ENCODE results near the gene NUP42.
"Not testable (repeated sequence)": the region's sequence is repeated elsewhere in the genome, so short reads cannot be mapped to it uniquely, and the experiment has no call there.

Gene NUP42

GRCh38 chr7:23204241-23204640 lies 22.4 kb downstream of the NUP42 start:
- no peak for DNase-seq (ENCODE audit: low spot score)

GRCh38 chr7:23205577-23205908 lies 23.7 kb downstream of the NUP42 start:
- no peak for DNase-seq (ENCODE audit: low spot score)

DNA sequence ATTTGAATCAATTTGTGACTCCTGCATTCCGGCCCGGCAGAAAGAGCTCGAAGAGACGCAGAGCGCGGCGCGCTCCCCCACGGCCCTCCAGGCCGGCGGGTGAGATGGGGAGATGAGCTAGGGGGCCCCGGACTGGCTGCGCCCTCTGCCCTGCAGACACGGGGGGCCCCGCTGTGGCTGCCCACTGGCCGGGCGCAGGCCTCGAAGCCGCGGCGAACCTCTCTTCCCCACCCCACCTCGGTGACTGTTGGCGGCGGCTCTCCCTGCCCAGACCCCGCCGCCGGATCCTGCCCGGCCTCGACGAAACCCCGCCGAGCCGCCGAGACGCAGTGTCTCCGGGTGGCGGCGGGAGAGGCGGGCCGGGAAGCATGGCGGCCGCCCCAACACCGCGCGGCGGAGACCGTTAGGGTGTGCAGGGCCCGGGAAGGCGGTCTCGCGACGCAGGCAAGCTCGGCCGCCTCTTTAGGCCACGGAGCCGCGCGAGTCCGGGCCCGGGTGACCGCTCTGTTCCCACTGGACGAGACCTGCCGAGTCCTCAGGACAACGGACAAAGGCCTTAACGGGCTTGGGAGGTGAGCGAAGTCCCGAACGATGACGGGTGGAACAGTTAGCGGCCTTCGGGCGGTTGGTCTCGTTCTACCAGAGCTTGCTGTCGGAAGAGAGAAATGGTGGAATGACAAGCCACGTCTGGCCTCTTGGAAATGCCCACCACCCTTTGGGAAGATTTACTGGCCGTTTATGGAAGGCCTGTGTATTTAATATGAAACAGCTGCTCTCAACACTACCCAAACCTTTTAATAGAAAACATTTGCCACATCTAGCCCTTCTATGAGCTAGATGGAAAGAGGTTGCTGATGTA lies 24.3 kb downstream of the NUP42 start:
- no peak for DNase-seq (ENCODE audit: low spot score)

DNA sequence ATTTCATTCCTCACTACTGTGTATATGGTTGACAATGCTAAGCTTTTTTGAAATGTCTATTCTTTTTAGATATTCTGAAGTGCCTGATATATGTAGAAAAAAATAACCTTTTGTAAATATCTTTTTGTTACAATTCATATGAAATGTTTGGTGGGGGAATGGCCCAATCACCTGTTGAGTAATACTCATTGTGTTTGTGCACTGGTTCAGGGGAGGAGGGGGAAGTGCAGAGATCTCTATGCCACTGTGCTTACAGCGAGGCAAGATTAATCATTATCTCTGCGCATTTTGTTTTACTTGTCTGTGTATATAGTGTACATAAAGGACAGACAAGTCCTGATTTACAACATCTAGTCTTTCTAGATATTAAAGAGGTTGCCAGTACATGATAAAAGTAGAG lies 25.2 kb downstream of the NUP42 start:
- DNase-seq (ENCODE audit: low spot score), result peak; percentile 66

DNA sequence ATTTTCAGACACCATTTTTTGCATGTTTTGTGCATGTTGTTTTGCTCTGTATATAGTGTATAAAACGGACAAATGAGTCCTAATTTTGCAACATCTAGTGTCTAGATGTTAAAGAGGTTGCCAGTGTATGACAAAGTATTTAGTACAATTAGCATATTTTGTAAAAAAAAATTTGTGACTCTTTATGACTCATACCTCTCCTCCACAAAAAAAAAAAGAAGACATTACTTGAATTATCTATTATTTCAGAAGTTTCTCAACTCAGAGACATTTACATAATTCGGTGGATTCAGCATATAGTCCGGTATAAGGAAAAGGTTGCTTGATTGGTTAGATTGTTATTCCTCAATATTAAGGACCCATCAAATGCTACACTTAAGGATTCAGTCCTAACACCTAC lies 26.0 kb downstream of the NUP42 start:
- no peak for DNase-seq (ENCODE audit: low spot score)

- no peak for DNase-seq (ENCODE audit: low spot score)
These were observed 26.5 kb downstream of the NUP42 start for GRCh38 chr7:23208316-23208715.

- no peak for DNase-seq (ENCODE audit: low spot score)
These were observed 28.7 kb downstream of the NUP42 start for GRCh38 chr7:23210506-23210905.

- DNase-seq (ENCODE audit: low spot score), result no peak
These were observed 29.7 kb downstream of the NUP42 start for GRCh38 chr7:23211589-23211988.

GRCh38 chr7:23212395-23212794 lies 30.5 kb downstream of the NUP42 start:
- DNase-seq (ENCODE audit: low spot score), result no peak

GRCh38 chr7:23212841-23213240 lies 31.0 kb downstream of the NUP42 start:
- no peak for DNase-seq (ENCODE audit: low spot score)

DNA sequence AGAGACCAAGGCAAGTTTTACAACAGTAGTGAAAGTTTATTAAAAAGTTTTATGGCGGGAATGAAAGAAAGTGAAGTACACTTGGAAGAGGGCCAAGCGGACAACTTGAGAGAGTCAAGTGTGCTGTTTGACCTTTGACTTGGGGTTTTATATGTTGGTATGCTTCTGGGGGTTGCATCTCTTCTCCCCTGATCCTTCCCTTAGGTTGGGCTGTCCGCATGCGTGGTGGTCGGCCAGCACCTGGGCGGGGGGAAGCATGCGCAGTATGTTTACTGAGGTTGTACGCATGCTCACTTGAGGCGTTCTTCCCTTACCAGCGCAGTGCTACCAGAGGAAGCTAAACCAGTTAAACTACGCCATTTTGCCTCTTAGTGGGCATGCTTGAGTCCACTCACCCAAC lies 31.9 kb downstream of the NUP42 start:
- DNase-seq (ENCODE audit: low spot score), result no peak

DNA sequence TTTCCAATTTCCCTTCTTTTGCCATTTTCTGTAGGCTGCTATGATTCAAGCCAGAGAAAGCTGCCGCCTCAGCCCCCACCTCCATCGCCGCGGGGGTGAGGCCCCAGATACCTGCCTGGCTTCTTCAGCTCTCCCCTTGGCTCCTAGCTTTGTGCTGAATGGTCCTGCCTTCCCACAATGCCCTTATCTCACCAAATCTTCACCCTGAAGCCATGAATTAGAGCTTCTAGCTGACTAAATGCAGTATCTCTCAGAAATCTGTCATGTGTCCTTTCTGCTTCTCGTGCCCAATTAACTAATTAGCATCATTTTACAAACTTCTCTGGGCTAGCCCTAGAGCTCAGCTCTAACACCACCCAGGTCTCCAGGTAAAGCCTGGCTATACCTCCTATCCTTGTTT lies 32.6 kb downstream of the NUP42 start:
- DNase-seq (ENCODE audit: low spot score), result no peak

DNA sequence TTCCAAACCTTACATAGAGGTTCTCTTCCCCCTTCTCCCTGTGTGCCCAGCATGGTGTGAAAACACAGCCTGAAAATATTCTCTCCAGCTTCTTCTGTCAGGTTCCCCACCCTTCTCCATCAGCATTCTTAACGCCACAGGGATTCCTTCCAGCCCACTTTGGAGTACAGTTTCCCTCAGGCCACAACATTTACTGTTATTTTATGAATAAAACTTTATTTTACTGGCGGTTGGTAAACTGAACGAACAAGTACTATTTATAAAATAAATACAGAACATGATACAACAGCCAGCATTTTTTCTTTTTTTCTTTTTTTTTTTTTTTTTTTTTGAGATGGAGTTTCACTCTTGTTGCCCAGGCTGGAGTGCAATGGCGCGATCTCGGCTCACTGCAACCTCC lies 33.1 kb downstream of the NUP42 start:
- DNase-seq (ENCODE audit: low spot score), result no peak

DNA sequence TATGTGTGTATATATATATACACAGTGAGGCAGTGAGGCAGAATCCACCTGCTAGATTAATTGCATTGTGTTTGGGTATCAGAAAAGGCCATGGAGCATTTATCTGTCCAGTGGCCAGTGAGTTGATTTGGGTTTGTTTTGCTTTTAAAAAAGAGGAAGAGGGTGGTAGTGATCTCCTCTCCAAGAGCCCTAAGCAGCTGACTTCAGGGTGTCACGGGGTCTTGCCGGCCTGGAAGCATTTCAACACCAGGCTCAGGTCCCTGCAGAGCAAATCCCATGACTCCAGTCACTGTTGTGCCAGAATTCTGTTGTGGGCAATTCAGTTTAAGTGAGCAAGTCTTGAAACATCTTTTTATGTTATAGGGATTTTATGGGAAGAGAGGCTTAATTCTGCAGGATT lies 34.2 kb downstream of the NUP42 start:
- no peak for DNase-seq (ENCODE audit: low spot score)

GRCh38 chr7:23218196-23218595 lies 36.3 kb downstream of the NUP42 start:
- DNase-seq (ENCODE audit: low spot score), result no peak

DNA sequence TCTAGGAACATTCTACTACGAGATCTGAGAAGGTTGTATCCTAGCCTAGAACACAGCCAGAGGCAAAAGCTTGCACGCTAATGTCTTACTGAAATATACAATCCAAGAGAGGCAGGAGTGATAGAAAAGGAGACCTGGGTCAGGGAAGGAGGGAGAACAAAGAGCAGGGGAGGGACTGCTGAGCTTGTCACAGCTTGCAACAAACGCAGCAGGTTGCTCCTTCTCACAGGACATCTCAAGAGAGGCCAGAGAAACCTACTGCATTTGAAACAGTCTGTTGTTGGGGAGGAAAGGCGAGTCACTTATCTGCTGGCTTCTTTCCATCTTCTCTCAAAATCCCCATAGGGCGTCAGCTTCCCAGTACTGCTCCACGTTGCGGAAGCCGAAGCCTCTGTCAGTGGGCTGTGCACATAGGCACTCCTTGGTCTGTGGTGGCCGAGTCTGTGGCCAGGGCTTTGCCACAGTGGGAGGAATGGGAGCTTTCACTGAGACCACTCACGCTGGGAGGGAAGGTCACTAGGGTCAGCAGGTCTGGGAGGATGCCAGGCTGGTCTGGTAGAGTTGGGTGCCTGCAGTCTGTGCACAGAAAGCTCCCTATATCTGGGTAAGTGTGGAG lies 39.0 kb downstream of the NUP42 start:
- DNase-seq (ENCODE audit: low spot score), result no peak

- DNase-seq (ENCODE audit: low spot score), result no peak
These were observed 40.7 kb downstream of the NUP42 start for GRCh38 chr7:23222439-23223030.

- DNase-seq (ENCODE audit: low spot score), result not testable (repeated sequence)
These were observed 42.5 kb downstream of the NUP42 start for GRCh38 chr7:23224364-23224763.

DNA sequence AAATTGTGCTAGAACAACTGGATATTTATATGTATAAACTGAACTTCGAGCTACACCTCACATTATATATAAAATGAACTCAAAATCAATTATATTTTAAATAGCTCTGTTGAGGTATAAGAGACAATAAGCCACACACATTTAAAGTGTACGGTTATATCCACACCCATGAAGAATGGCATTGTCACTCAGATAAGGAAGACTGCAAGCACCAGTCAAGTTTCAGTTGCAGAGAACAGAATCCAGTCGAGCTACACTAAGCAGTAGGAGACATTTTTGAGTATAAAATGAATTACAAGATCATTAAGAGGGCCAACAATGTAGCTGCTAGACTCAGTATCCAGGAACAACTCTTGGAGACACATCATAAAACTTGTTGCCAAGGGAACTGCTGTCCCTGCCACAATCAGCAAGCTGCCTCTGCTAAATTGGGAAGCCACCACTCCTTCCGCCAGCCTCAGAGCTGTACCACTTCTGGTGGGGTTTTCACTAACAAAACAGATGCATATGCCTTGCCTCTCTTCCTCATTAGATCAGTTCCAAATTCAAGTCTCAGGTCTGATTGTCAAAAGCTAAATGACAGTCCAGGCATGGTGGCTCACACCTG lies 45.1 kb downstream of the NUP42 start:
- DNase-seq (ENCODE audit: low spot score), result no peak

DNA sequence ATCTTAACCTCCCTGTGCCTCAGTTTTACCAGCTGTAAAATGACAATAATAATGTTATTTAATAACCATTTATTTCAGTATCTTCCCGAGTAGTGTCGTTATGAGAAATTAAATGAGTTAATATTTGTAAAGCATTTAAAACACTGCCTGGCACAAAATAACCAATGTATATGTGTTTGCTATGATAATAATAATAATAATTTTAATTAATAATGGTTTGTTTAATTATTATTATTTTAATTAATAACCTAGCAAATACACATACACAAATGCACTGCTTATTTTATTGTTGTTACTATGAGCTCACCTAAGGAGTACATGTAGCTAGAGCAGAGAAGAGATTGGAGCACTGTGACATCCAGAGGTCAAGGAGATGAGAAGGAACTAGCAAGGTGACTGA lies 46.6 kb downstream of the NUP42 start:
- DNase-seq (ENCODE audit: low spot score), result no peak

DNA sequence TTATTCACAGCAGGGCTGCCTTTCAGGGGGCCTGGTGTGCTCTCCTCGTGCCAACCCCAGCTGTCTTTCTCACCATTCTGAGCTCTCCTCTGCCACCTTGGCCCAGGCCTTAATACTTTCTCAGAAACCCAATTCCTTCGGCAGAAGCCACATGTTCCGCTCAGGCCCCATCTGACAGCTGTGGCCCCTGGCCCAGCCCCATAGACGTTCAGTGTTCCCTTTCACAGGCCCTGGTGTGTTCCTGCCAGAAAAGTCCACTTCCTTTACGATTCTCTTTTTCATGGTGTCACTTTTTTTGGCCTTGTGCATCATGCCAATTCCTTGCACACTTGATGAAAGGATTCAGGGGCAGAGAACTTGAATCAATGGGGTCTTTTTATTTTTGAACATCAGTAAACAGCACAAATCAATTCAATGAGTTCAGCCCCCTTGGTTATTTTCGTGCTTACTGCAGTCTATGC lies 48.8 kb downstream of the NUP42 start:
- no peak for DNase-seq (ENCODE audit: low spot score)

DNA sequence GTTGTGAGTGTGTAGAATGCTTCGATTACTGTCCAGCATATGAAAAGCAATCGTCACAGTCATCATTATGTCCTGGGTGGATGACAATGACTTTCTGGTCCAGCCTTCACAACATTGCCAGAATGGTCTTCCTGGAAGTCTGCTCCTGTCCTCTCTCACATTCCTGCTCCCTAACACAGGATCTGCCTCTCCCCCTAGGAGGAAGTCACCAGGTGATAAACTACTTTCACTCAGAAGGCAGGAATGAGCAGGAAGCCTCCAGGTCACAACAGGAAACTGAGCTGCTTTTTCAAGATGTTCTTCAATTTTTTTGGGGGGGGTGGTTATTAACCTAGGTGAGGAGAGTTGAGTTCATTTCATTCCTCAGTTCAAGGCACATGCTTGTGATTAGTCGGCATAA lies 51.1 kb downstream of the NUP42 start:
- DNase-seq (ENCODE audit: low spot score), result no peak
